RKO (cell line): ENCODE data around the gene KRTAP4-2.
A peak's percentile ranks its signal among the peaks of the same experiment; 100 is the strongest.
"Not testable (repeated sequence)": the region's sequence is repeated elsewhere in the genome, so short reads cannot be mapped to it uniquely, and the experiment has no call there.

Source experiments
- DNase-seq: peaks from one replicate; pipeline ENCODE4 v3.0.0-alpha.2; 2016; ENCODE audit warnings: low spot score

The KRTAP4-2 gene

DNA sequence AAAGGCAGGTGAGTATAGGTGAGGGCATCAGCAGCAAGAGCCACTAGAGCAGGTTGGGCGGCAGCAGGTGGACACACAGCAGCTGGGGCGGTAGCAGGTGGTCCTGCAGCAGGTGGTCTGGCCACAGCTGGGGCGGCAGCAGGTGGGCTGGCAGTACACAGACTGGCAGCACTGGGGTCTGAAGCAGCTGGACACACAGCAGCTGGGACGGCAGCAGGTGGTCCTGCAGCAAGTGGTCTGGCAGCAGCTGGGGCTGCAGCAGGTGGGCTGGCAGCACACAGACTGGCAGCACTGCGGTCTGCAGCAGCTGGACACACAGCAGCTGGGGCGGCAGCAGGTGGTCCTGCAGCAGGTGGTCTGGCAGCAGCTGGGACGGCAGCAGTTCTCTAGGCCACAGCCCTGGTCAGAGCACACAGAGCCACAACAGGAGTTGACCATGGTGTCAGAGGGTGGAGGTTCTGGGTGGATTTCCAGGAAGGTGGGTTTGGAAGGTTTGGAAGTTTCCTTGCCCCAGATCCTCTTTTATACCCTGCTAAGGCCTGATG, at the start of gene KRTAP4-2:
Gene KRTAP4-2 (minus strand): TSS at position 495 of the 545 bp plus-strand sequence. CDS start 57 bp downstream, at position 438.
- no peak for DNase-seq

DNA sequence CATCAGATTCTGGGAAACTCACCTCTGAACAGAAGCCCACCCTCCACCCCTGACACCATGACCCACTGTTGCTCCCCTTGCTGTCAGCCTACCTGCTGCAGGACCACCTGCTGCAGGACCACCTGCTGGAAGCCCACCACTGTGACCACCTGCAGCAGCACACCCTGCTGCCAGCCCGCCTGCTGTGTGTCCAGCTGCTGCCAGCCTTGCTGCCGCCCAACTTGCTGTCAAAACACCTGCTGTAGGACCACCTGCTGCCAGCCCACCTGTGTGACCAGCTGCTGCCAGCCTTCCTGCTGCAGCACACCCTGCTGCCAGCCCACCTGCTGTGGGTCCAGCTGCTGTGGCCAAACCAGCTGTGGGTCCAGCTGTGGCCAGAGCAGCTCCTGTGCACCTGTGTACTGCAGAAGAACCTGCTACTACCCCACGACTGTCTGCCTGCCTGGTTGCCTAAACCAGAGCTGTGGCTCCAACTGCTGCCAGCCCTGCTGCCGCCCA, 48.6 kb upstream of the KRTAP4-2 start, which contains the start of gene KRTAP9-2:
Gene KRTAP9-2 (plus strand): TSS at position 51 of the 498 bp plus-strand sequence. CDS start 7 bp downstream, at position 58.
- DNase-seq, result not testable (repeated sequence)

DNA sequence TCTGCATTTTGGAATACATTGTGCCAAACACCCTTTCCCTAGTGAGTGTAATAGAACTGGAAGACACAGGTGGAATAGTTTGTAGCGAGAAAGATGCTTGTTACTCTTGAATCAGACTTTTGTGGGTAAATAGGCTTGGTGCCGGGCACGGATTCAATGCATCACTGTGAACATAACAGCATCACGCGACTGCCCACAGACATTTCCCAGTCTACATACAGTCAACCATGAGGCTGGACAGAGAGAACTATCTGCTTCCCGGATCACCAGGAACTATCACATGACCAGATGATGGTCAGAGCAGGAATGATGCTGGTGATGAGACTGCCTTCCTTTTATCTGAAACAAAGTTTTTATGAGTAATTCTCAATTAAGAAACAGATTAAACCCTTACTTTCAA, 48.0 kb upstream of the KRTAP4-2 start:
- DNase-seq, result no peak

DNA sequence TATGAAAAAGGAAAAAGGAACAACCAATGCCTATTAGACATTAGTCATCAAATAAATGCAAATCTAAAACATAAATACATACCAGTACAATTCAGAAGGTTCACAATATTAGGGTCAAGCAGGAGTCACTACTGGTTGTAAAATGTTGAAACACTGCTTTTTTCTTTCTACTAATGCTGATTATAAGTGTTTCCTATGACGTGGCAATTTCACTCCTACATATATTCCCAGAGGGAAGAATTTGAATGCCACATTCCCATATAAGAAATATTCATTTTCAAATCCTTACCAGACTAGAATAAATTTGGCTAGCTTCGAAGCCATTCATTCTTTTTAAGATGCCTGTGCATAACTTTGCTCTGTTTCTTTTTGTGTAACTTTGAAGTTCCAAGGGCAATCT, 45.8 kb upstream of the KRTAP4-2 start:
- DNase-seq, result no peak

DNA sequence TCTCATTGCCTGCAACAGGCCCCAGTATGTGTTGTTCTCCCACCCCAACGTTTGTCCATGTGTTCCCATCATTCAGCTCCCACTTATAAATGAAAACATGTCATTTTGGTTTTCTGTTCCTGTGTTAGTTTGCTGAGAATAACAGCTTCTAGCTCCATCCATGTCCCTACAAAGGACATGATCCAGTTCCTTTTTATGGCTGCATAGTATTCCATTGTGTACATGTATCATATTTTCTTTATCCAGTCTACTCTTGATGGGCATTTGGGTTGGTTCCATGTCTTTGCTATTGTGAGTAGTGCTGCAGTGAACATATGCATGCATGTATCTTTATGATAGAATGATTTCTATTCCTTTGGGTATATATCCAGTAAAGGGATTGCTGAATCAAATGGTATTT, 37.7 kb upstream of the KRTAP4-2 start:
- no peak for DNase-seq

DNA sequence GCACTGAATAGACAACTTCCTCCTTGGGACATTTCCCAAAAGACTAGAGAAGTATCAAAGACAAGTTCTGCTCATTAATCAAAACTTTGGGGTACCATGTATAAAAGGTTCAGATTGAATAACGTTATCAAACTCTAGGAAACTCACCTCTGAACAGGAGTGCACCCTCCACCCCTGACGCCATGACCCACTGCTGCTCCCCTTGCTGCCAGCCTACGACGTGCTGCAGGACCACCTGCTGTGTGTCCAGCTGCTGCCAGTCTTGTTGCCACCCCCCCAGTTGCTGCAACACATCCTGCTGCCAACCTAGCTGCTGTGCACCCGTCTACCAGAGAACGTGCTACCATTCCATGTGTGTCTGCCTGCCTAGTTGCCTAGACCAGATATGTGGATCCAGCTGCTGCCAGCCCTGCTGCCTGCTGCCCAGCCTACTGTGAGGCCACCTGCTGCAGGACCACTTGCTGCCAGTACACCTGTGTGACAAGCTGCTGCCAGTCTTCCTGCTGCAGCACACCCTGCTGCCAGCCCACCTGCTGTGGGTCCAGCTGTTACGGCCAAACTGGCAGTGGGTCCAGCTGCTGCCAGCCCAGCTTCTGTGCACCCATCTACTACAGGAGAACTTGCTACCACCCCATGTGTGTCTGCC, 34.6 kb upstream of the KRTAP4-2 start:
- DNase-seq, result no peak

DNA sequence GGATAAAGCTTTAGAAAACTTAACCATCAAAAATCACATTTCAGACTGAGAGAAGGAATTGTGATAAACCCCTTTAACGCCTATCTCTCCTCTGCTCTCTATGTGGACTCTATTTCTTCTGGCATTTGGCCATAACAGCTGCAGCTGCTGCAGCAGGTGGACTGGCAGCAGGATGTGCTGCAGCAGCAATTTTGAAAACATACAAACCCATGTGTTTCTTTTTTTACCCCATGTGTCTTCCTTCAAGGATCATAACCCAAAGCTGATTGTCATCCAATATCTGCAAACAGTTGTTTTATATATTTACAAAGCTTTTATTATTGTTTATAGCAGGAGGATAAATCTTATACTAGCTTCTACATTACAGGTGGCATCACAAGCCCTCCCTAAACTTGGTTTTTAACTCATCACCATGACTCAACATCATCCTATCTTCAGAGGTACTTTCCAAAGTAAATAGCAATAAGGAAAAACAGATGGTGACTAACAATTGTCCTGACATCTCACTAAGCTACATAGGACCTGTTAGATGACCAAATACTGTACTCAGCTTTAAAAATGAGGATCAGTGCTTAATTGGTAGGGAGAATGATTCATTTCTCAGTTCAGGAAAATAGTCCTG, 33.9 kb upstream of the KRTAP4-2 start:
- DNase-seq, result peak; percentile 4

DNA sequence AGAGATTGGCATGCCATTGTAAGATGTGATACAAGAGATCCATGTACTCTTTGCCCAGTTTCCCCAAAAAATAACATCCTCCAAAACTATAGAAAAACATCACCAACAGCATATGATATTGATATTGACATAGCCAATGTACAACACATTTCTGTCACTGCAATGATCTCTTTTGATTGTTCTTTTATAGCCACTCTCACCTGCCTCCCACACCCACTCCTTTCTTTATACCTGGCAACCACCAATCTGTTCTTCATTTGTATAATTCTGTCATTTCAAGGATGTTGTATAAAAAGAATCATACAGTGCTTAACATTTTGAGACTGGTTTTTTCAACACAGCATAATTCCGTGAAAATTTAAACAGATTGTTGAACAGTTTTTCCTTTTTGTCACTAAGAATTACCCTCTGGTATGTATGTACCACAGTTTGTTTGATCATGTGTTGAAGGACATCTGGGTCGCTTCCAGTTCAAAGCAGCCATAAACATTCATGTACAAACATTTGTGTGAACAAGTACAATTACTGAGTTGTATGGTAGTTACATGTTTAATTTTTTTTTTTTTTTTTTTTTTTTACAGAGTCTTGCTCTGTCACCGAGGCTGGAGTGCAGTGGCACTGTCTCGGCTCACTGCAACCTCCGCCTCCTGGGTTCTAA, 21.5 kb upstream of the KRTAP4-2 start:
- no peak for DNase-seq

DNA sequence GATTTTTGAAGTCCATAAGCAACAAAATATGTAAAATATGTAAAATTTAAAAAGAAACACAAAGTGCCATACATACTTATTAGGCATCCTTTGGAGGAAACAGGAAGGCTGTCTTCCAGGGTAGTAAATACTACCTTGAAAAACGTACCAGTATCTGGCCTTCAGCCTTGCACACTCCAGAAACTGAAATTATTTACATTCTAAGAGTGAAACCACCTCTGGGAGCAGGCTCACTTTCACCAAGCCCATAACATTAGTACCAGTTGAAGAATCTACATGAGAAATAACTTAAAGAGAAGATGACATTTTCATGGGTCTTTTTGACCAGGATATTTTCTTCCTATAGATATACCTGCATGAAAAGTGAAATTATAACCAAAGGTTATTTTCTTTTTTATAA, 18.0 kb upstream of the KRTAP4-2 start:
- no peak for DNase-seq

DNA sequence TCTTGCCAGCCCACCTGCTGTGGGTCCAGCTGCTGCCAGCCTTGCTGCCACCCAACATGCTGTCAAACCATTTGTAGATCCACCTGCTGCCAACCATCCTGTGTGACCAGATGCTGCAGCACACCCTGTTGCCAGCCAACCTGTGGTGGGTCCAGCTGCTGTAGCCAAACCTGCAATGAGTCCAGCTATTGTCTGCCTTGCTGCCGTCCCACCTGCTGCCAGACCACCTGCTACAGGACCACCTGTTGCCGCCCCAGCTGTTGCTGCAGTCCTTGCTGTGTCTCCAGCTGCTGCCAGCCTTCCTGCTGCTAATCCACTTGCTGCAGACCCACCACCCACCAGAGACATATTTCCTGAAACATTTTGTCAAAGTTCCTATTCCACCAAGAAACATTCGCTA, 12.3 kb upstream of the KRTAP4-2 start:
- no peak for DNase-seq

DNA sequence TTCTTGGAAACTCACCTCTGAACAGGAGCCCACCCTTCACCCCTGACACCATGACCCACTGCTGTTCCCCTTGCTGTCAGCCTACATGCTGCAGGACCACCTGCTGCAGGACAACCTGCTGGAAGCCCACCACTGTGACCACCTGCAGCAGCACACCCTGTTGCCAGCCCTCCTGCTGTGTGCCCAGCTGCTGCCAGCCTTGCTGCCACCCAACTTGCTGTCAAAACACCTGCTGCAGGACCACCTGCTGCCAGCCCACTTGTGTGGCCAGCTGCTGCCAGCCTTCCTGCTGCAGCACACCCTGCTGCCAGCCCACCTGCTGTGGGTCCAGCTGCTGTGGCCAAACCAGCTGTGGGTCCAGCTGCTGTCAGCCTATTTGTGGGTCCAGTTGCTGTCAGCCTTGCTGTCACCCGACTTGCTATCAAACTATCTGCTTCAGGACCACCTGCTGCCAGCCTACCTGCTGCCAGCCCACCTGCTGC, 11.9 kb upstream of the KRTAP4-2 start, which contains the start of gene KRTAP9-1:
Gene KRTAP9-1 (plus strand): TSS at position 51 of the 482 bp plus-strand sequence. CDS start 0 bp downstream, at position 51.
- not testable (repeated sequence) for DNase-seq

DNA sequence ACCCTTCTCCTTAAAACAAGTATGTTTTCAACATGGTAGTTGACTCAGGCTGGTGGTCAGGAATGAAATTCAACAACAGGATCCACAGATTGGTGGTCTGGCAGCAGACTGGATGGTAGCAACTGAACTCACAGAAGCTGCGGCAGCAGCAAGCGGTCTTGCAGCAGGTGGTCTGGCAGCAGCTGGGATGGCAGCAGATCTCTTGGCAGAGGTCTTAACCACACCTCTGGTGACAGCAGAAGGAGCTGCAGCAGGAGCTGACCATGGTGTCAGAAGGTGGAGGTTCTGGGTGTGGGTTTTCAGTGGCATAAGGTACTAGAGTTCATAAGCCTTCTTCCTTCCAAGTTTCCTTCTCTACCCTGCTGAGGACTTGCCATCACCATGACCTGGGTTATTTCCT, 8.9 kb upstream of the KRTAP4-2 start:
- DNase-seq, result no peak

DNA sequence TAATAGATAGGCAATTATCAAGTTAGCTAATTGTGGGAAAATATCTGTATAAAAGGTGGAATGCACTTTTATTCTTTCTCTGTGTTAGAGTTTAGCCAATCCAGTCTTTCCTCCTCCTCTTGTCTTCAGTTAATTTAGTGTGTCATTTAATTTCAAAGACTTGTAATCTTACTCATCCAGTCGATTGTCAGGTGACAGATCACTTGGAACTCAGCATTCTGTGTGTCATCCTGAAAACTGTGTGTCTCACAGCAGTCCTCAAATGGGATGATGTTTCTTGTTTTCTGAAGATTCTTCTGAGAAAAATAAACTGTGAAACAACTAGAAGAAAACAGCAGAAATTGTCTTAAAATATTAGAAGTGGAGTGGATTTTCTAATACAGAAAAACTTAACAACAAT, 7.0 kb upstream of the KRTAP4-2 start:
- peak; percentile 55 for DNase-seq

DNA sequence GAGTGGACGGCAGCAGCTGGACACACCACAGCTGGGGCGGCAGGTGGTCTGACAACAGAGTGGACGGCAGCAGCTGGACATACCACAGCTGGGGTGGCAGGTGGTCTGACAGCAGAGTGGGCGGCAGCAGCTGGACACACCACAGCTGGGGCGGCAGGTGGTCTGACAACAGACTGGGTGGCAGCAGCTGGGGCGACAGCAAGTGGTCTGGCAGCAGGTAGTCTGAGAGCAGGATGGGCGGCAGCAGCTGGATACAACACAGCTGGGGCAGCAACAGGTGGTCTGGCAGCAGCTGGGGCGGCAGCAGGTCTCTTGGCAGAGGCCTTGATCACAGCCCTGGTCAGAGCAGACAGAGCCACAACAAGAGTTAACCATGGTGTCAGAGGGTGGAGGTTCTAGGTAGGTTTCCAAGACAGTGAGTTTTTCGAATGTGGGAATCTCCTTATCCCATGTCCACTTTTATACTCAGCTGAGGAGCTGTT, 6.5 kb upstream of the KRTAP4-2 start, which contains the start of gene KRTAP4-1:
Gene KRTAP4-1 (minus strand): TSS at position 432 of the 482 bp plus-strand sequence. CDS start 57 bp downstream, at position 375.
- DNase-seq, result no peak

DNA sequence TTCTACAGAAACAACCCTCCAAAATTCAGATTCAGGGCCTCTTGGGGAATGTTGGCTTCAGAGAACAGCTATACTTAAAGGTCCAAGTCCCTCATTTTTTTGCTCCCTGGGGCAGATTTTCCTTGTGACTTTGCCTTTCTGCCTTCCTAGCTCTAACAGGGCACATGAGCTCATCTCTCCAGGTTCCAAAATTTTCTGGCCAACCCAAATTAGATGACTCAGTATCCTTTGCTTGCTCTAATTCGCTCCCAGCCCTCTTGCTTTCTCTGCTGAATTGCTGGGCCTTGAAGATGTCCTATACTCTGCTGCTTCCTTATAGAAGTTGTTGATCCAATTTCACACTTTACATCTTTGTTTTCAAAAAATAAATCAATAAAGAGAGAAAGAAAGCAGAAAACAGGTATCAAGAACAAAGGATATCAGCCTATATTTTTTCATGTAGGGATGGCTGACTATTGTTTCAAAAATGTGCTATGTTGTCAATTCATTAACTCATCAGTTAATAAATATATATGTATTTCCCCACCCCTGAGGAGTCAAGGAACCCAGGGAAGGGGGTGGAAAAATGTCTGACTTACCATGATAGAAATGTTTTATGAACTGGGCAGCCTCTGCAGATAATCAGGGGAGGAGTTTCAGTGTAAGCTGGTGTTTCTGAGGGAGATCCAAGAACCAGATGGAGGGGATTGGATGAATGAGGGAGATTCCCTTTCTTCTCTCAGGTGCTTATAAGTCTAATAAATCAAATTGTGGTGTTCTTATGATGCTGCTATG, 1.0 kb upstream of the KRTAP4-2 start:
- DNase-seq, result no peak

DNA sequence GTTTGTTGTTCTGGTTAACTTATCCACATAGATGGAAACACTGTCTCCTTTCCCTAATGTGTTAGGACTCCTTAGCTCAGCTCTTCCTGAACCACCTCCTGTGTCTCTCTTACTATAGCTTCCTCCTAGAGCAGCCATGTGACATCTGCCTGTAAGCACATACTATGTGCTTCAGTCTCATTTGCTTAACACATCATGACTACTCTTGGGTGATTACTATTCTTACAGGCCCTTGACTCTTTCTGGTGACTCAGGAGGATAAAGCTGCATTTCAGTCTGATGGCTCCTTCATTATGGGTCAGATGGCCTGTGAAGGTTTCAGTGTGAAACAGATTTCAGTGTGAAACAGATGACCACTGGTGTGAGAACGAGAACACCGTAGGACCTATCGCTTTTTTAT, 320 bp upstream of the KRTAP4-2 start:
- peak; percentile 91 for DNase-seq

DNA sequence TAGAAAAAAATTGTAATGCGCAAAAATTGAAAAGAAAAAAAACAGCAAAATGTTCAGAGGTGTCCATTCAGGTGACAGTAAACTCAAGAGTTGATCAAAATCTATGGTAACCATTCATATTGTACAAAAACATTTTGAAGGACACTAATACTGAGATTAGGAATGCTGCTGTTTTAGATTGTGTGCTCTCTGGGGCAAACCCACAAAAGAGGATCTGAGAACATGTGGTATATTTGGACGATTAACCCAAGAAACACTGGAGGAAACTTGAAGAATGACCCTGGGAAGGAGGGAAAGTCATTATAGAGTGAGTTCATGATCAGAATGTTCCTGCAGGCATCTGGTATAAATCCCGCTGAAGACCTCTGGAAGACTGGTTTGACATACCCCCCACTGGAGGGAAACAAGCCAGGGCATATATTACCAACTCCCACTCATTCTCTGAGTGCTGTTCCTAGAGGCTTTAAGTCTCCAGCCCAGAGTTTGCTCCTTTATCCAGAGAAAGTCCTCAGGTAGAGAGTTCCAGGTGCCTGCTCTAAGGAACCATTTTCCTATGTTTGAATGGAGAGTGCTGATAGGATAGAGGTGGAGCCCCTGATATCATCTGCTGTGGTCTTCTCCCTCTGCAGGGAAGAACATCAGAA, 1.2 kb downstream of the KRTAP4-2 start:
- no peak for DNase-seq

DNA sequence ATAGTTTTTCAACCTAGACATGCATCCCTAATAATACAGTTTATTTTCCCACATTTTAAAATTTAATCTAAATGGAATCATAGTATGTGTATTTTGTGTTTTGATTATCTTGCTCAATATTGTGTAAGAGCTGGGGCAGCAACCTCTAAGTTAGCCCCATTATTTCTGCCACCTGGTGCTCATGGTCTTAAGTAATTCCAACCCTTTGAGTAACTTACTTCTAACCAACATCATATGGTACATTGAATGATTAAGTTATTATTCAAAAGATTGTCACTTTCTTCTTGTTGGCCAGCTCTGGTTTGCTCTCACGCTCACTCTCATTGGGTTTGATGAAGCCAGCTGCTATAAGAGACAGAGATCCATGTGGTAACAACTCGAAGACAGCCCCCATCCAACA, 6.1 kb downstream of the KRTAP4-2 start:
- no peak for DNase-seq

DNA sequence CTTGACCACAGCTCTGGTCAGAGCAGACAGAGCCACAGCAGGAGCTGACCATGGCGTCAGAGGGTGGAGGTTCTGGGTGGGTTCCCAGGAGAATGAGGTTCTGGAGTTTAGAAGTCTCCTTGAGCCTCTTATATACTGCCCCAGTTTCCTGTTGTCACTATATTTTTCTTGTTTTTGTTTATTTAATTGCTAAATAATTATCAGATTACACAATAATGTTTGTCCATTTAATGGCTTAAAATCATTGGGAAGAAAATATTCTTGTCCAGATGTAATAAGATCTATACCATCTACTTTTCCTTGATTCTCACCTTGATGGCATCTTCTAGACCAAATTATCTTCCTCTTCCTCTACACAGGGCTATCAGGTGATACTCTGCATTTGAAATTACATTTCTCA, 9.9 kb downstream of the KRTAP4-2 start, which contains the start of gene KRTAP4-3:
Gene KRTAP4-3 (minus strand): TSS at position 101 of the 400 bp plus-strand sequence. CDS start 49 bp downstream, at position 52.
- no peak for DNase-seq

DNA sequence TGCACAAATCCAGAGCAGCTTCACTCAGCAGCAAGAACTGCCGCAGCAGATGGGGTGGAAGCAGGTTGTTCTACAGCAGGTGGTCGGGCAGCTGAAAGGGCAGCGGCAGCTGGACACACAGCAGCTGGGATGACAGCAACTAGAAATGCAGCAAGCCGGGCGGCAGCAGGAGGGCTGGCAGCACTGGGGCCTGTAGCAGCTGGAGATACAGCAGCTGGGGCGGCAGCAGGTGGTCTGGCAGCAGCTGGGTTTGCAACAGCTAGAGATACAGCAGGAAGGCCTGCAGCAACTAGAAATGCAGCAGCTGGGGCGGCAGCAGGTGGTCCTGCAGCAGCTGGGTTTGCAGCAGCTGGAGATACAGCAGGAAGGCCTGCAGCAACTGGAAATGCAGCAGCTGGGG, 10.5 kb downstream of the KRTAP4-2 start:
- DNase-seq, result no peak

DNA sequence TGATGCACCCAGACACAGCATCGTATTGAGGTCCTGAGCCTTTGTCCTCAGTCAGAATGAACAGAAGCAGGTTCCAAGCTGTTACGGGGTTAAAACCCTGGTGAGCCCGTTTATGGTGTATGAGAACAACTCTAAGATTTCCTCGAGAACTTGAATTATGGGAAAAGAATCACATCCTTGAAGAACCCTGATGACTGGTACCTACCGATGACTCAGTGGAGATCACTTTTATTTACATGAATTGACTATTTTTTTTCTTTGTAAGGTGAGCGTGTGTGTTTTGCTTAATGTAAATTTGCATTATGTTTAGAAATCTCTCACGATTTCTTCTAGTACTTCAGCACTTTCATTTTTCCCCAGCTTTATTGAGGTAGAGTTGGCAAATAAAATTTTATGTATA, 14.2 kb downstream of the KRTAP4-2 start:
- peak; percentile 32 for DNase-seq
